Effector CD4-positive, alpha-beta T cell (primary cell): ENCODE data around the gene UBAC2.
A peak's percentile ranks its signal among the peaks of the same experiment; 100 is the strongest.

Source experiments
- DNase-seq: peaks from one replicate; pipeline ENCODE4 v3.0.0-alpha.2; 2020

UBAC2 gene

DNA sequence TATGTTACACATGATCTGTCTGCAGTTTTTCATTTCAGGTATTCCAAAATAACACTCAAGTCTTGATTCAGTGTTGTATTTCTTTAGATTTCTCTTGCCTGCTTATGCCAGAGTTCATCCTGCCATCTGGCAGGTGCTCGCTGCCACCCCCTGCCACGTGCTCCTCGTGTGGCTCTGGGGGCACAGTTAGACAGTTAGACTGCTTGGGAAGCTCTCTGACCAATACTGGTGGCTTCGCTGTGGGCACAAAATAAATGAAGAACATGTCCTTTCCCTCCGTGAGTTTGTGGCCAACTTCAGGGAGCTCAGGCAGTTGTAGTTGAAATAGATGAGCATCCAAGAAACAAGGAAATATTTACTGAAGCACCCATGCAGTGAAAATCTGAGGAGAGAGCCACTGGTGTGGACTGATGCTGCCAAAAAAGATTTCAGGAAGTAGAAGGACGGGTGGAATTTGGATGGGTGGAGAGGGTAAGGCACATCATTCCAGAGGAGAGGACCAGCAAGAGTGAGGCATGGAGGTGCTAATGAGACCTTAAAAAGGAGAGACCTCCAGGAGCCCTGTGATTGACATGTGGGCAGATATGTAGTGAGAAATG, 144.1 kb downstream of the UBAC2 start:
- DNase-seq, result no peak

DNA sequence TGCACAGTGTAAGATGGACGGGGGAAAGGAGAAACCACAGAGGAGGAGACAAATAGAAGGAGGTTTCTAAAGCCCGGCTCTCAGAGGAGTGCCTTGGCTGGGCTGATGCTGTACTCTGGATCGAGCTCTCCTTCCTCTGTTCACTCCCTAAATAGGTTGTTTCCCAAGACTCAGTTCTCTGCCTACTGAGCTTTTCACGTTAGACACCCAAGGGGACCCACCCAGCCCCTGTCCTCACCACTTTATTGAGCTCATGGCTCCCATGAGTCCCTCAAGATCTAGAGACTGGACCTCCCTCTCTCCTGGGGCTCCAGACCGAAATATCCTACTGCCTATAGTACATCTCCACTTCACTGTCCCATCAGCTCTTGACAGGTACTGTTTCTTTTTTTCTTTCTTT, 144.7 kb downstream of the UBAC2 start:
- DNase-seq, result no peak

DNA sequence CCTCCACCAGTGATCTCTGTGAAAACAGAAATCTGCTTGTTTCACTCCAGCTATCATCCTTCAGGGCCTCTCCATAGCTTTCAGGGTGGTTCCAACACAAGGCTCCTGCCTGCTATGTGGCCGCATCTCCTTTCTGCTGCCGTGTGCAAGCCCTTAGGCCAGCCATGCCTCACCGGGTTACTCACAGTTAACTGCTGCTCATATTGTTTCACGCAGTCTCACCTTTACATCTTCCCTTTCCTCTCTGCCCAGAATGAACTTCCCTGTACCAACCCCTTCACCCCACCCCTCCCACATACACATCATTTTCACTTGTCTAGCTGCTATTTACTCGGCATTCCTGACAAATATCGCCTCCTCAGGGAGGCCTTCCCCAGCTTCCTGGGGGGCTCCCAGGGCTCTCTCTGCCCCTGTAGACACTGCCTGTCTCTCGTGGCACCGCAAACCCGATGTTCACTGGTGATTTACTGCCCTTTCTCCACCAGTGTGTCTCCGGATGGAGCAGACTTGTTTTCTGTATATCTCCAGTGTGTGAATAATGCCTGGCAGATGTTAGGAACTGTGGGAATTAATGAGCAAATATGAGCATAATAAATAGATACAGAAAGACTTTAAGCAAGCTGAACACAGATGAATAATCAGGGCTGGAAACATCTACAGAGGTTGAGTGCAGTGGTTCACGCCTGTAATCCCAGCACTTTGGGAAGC, 145.8 kb downstream of the UBAC2 start:
- DNase-seq, result no peak

DNA sequence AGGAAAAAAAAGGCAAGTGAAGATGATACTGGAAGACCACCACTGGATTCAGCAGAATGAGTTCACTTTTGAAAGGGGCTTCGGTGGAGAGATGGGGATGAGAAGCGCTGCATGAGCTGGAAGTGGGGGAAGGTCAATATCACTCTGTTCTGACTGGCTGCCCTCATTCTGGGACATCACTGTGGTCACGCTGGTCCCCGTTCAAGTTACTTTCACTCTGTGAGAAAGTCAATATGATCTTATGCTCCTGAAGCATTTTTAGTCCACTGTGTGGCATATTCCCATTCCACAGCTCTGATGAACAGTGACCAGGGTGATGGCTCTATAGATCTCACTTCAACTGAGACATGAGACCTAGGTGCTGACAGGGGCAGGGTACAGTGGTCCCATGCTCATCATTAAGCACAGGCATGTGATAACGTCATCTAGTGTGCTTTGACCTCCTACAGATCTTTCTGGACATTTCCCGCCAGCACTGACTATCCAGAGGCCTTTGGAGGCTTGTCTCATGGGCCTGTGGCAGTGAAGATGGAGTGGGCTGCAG, 146.8 kb downstream of the UBAC2 start:
- no peak for DNase-seq

DNA sequence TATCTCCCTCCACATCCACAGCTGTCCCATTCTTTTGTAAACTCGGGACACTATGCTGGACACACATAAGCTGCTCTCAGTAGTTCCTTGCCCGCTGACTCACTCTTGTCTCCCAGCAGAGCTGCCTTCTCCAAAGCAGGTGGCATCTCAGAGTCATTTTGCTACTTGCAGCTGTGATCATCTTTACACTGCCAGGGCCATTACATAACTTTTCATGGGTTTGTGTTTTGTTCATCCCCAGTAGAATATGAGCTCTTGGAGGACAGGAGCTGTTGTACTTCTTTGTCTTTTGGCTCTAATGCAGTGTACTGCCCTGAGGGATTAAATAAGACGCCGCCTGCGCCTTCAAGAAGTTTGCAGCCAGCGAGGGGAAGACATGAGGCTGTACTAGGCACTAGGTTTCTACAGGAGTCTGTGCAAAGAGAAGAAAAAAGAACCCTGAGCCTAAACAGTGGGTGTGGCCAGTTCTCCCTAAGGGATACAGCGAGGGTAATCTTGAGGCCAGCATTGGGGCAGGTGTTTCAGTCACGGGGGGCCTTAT, 147.3 kb downstream of the UBAC2 start:
- DNase-seq, result no peak

DNA sequence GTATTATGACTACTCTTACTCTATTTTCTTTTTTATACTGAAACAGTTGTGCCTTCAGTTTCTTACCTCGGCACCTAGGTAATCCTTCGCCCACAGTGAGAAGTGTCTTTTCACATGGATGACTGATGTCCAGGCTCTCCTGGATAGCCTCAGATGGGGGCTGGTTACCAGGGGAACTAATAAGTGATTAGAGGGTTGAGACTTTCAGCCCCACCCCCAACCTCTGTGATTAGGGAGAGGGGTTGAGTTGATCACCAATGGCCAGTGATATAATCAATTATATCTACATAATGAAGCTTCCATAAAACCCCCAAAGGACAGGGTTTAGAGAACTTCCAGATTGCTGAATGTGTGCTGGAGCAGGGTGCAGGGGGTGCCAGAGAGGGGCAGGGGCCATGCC, 149.5 kb downstream of the UBAC2 start:
- DNase-seq, result no peak

DNA sequence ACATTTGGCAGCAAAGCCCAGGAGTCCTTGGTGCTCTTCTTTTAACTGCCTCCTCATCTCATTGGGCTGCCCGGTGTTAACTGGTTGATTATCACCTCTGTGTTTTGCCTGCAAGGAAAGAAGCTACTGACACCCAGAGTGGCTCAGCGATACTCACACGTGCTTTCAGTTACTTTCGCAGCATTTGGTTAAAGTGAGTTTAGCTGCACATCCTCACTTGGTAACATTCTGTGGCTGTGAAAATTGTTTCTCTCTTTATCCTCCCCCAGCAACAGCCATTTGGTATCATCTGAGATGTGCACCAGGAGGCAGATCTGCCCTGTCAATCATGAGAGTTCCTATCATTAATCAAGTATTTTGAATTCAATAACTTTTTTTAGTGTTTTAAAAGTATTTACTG, 151.1 kb downstream of the UBAC2 start:
- no peak for DNase-seq

DNA sequence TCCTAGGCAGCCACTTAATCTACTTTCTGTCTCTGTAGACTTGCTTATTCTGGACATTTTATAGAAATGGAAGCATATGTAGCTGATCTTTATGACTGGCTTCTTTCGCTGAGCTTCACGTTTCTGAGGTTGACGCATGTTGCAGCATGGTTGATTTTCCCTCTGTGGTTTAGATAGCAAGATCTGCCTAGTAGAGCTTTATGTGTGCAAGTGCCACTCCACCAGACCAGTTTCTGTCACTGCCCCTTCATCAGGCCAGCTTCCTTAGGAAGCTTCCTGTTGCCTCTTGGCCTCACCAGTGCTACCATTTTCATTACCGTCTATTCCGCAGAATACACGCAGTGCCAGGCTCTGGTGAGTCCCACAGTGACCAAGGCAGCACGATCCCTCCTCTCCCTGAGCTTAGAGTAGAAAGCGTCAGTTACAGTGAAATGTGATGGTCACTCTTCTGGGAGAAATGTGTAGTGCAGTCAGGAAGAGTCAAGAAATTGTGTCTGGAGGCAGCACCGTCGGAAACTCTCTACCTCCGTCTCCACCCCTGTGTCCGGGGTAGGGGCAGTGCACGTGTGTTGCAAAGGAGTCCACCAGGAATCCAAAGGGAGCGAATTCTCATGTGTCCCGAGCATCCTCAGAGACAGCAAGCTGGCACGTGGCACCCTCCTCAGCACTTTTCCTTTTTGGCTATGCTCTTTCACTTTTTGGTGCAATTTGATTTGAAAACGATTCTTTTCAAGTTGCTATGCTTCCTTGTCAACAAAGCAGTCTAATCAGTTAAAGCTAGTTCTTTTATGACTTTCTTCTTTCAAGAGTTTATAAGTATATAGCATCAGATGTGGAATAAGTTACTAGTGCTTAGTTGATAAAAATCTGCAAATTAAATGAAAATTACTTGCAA, 151.9 kb downstream of the UBAC2 start:
- DNase-seq, result no peak

DNA sequence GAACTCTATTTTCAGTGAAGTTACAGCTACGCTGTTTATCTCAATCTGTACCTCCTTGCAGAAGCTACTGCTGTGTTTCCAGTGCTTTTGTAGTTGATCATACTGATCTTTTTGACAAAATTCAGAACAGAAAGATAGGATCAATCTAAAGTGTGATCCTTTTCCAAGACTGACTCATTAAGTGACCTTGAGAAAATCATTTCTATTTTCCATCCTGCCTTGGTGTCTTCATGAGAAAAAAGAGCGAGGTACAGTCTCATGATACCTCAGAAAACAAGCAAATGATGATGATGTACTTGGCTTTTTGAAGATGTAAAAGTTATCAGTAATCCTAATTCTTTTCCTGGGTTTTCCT, 152.6 kb downstream of the UBAC2 start:
- DNase-seq, result no peak

DNA sequence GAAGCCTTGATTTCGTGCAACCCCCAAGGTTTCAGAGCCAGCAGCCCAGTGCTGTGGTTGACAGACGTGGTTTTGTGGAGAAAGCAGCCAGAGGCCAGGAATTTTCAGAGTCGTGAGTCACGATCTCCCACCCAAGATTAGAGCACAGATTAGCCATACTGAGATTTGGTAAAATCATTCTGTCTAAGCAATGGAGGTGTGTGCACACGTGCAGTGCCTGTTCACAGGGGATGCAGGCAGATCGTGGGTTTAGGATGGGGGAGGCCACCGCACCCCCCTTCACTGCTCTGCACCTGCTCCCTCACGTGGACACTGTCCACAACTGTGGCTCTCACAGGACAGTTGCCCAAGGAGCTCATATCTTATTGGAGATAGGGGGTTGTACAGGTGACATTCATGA, 153.2 kb downstream of the UBAC2 start:
- no peak for DNase-seq

DNA sequence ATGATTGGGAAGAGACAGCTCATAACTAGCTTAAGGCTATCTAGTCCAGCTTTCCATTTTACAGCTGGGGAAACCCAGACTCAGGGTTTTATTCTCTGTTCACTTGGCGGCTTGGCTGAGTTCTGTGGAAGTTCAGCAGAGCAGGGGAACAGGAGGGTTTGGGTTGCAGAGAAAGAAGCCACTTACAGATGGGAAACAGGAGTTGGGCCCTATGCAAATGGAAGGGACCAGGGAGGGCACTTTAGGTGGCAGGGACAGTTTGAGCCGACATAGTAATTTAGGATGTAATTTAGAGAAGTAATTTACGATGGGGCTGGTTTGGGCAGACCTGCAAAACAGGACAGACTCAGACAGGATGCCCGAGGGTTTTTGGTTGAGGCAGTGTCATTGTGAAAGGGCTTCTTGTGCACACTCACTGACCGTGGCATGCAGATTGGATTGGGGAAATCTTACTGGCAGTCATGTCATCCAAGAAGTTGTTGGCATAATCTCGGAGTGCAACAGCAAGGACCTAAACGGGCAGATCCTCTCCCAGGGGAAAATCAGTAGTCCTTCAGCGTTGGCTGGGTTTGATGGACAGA, 153.8 kb downstream of the UBAC2 start:
- DNase-seq, result no peak

DNA sequence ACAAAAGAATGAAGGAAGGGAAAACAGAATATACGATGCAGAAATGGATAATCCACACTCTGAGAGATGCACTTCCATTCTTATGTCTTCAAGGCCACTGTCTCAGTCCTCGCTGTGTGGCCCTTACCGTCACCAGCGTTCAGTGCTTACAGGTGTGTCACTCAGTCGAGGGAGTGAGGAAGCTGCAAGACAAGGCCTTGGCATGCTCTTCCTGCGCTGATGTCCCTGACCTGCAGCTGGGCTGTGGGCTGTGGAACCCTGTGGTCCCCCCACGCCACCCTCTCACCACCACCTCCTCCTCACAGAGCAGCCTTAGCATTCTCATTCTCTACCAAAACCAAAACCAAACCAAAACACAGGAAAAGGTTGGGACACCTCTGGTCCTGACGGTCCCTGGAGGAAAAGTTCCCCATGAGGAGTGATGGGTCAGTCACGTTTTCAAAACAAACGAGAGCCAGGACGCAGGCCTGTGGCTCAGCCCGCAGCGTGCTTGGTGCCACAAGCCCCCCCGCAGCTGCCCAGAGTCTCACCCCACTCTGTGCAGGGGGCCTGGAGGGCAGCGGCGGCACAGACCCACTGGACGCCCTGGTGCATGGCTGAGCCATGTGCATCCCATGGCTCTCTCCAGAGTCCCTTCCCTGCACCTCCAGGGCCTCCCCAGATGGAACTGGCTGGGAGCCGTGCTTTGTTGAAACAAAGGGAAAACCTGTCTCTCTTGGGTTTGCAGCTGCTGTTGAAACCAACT, 154.8 kb downstream of the UBAC2 start:
- DNase-seq, result no peak

DNA sequence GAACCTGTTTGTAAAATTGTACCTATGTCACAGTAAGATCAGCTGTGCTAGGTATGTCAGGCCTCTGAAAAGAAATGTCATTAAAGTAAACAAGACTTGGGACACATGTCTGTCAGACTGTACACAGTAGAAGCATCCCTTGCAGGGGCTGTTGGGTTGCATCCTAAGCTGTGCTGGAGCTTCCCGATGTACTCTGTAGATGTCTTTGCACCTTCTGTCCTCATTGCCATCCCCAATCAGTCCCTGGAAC, 155.3 kb downstream of the UBAC2 start:
- no peak for DNase-seq

DNA sequence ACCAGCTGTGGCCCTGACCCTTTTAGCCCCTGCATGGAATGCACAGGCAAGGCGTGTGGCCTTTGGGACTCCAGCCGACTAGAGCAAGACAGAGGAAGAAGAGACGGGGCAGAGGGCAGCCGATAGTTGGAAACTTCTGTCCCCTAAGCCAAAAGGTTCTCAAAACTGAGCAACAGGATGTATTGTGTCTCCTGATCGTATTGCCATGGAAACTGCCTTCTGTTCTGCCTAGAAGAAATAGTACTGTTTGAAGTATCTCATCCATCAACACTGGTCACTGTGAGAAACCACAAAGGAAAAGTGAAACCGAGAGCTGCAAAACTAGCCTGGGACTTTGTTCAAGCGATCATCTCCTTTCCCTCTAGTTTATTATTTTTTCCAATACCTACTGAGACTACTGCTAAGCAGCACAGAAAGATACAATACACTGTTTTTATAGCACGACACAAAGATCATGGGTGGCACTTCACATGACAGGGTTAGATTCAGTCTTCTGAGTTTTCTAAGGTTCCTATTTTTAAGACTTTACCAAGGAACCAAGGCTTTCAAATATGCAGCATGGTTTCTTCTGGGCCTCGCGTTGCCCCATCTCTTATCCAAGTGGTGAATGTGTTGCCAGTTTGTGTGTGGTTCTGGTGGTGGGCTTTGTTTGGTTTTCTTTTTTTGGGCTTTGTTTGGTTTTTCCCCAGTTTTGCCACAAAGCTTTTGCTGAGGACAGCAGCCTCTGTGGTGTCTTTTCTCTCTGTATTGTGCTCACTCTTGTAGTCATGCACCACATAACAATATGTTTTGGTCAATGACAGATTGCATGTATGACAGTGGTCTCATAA, 155.8 kb downstream of the UBAC2 start:
- peak; percentile 64 for DNase-seq

DNA sequence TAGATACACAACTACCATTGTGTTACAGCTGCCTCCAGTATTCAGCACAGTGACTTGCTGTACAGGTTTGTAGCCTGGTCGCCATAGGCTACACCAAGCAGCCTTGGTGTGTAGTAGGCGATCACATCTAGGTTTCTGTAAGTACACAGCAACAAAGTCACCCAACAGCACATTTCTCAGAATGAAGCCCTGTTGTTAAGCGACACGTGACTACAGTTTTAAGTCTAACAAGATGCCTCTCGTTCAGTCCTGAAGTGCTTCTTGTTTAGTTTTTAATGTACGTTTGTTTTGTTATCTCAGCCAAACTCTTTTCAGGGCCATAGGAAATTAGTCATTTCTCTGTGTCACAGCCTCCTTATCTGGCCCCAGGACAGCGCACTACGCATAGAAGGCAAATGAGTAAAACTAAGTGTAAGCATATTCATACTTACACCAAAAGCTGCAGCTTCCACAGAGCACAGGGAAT, 156.5 kb downstream of the UBAC2 start:
- DNase-seq, result peak; percentile 51

DNA sequence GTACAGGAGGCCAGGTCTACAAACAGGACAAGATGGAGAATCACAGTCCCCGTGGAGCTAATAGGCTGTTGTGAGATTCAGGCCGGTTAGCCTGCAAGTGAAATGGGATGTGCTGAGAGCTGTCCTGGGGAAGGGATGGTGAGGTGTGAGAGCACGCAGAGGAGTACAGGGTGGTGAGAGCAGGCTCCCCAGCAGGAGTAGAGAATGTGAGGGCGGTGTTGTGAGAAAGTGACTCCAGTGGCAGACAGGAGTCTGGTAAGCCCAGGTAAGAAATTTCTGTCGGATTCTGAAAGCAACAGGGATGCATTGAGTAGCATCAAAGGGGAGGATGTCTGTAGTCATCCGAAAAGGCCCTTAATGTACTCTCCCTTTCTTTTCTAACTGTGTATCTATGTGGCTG, 157.3 kb downstream of the UBAC2 start:
- DNase-seq, result no peak

DNA sequence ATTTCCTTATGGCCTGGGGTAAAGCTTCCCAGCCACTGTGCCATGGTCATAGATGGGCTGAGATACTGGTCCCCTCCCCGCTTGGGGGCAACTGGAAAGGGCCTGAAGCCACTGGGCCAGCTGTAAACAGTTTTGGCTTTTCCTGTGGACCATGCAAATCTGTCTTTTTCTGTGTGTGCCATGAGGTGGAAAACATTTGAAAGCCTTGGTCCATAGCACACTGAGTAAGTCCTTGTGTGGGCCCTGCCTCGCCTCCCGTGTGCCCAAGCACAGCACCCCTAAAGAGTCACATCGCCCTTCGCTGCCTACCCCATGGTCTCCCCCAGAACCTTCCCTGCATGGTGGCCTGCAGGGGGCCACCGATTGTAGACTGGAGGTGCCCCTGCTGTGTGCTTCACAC, 158.9 kb downstream of the UBAC2 start:
- DNase-seq, result no peak

DNA sequence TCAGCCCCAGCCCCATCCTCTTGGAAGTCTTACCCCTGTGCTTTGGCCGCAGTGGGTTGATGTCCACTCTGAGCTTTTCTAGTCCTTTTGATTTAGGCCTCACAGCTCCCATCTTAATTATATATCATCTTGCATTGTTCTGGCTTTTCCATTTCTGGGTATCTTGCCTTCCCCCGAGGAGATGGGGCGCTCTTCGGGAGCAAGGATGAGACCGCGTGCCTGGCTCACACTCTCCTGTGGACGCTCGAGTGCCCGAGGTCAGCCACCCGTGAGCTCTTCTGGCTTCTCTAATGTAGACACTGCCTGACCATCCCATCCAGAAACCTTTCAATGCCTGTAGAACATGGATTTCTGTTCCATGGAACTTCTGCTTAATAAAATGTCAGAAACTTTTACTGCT, 160.0 kb downstream of the UBAC2 start:
- DNase-seq, result no peak

DNA sequence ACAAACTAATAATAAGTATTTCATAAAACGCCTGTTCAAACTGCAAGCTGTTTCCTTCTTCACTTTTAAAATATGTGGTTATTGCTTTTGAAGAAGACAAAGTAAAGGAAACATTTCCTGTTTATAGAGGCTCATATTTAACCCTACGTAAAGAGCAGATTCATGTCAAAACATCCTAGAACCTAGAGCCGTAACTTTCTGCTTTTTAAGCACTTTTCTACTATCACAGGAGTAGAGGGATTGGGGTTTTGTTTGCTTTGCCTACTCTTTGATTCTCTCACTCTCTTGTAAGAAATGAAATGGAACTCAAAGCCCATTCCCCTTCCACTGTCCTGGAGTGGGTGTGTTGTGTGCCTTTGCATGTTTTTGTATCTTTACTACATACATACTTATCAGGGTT, 160.5 kb downstream of the UBAC2 start:
- no peak for DNase-seq

DNA sequence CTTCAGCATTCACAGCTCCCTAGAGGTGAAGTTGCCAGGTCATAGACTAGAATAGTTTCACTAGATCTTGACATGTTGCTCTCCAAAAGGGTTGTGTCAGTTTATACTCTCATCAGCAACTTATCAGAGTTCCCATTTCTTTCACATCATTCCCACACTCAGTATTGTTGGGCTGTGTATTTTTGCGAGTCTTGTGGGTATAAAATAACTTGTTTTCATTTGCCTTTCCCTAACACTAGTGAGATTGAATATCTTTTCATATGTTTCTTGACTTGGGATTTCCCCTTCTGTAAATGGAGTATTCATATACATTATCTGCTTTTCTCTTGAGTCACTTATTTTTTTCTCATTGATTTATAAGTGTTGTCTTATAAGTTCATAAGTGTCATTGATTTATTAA, 161.7 kb downstream of the UBAC2 start:
- DNase-seq, result no peak

DNA sequence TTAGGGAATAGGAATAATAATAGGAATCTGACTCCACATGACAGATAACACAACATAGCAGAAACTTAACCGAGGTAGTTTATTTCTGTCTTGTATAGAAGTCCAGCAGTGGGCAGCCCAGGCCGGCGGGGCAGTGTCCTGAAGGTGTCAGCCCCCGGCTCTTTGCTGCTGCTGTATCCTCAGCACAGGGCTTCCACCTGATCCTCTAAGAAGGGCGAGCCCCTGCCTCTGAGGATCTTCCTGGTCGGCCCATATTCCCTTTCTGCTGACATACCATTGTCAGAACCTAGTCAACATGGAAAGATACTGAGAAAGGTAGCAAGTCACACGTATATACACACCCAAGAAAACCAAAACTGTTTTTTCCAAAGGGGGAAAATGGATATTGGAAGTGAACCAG, 162.7 kb downstream of the UBAC2 start:
- no peak for DNase-seq

DNA sequence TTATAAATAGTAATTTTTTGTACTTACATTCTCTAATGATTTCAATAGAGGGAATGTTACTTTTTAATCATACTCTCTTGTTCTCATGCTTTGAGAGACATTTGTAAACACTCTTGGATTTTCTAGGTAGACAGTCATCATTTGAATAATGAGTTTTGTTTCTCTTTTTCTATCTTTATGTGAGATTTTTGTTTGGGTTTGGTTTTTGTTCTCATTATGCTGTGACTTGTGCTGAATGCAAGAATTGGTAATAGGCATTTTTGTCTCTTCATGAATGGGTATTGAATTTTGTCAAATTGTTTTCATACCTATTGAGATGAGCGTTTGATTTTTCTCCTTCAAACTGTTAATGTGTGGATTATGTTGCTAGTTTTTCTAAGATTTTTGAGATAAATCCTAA, 163.3 kb downstream of the UBAC2 start:
- no peak for DNase-seq
